Right lobe of liver (tissue), 6 donors: ENCODE data around the gene DZIP1. TPM values are rescaled to one million over a fixed set of nuclear protein-coding genes. Genes with fewer than 3 reads are reported as not detected.

Experiments used
- ATAC-seq, 4 donors: fragments of 200-7000 bp; cut with Tn5 transposase; one replicate each; pipeline ENCODE4 v1.9.1; 2020; ENCODE audit warnings: mild to moderate bottlenecking in 4 of 4, moderate library complexity in 4 of 4
- DNase-seq, 3 donors: peaks; one replicate each; pipeline ENCODE4 v3.0.0-alpha.2; 2020
- H3K27ac ChIP-seq, 3 donors: fragments of 200-600 bp; one replicate each; pipeline ENCODE4 v1.8.0; 2022
- H3K27me3 ChIP-seq, 2 donors: fragments of 200-600 bp; one replicate each; pipeline ENCODE4 v1.8.0; 2022
- H3K36me3 ChIP-seq, 4 donors: fragments of 200-600 bp; sonication (generic) in 1 of 4; one replicate each; pipeline versions ENCODE4 v1.5.1 to v1.8.0; 2017 to 2022; ENCODE audit warnings: control low read depth in 1 of 4
- H3K4me1 ChIP-seq, 4 donors: fragments of 200-600 bp; sonication (generic) in 1 of 4; one replicate each; pipeline versions ENCODE4 v1.5.1 to v1.8.0; 2017 to 2022; ENCODE audit warnings: control low read depth in 1 of 4
- H3K4me3 ChIP-seq, 3 donors: fragments of 200-600 bp; one replicate each; pipeline ENCODE4 v1.8.0; 2022
- H3K9me3 ChIP-seq, 4 donors: fragments of 200-600 bp; sonication (generic) in 1 of 4; one replicate each; pipeline versions ENCODE4 v1.5.1 to v1.8.0; 2017 to 2022; ENCODE audit warnings: control low read depth in 1 of 4
- CTCF ChIP-seq, 4 donors: fragments of 200-600 bp in 3 of 4; fragments of 450-650 bp in 1 of 4; IDR thresholded peaks; one replicate each; pipeline versions ENCODE4 v1.5.1 to v1.8.0; 2016 to 2022; ENCODE audit warnings: antibody characterized with exemption in 4 of 4, mild to moderate bottlenecking in 2 of 4
- POLR2A ChIP-seq: fragments of 450-650 bp; IDR thresholded peaks from one replicate; pipeline ENCODE4 v1.6.1; 2017; ENCODE audit warnings: antibody characterized with exemption, mild to moderate bottlenecking
- WGBS: methylation state at CpG from one replicate; pipeline ENCODE4 v1.1.6; 2018; ENCODE audit warnings: low coverage, low lambda C conversion rate; ENCODE audit not compliant: insufficient coverage; ENCODE audit errors: missing lambda C conversion rate; 5-methylcytosine and 5-hydroxymethylcytosine counted together
- intact Hi-C, 2 donors: fragments of 100-400 bp; cut with DNase I; formaldehyde crosslinking; loops; one replicate each; pipeline versions ENCODE4 v1.11.2 to v1.14.1; 2022
- total RNA-seq, 6 experiments: library from RNA; depleted of rRNA in 2 of 6; stranded (reverse); fragments of >200 nt in 2 of 6; fragmentation: NEBNext Ultra II Directional in 3 of 6; extraction: Animal tissue kit (Norgen Biotek cat#: 25700) in 3 of 6; gene quantifications; one replicate each; pipeline versions ENCODE4 v1.1.0 to v1.2.4, GENCODE V29; 2016 to 2023
- donor health status: DM: no; HTN: yes; CAD: no.
- donor health status: DM: no; HTN: no; CAD: no.
- donor health status: DM: no; HTN: no; CAD: no.
- donor health status: DM: no; HTN: yes; CAD: no.
- donor health status: DM: no; HTN: yes; CAD: no.

The DZIP1 gene
- total RNA-seq, 6 experiments from 2014 or later, result 0.59 to 1.5 (median 0.94) TPM

DNA sequence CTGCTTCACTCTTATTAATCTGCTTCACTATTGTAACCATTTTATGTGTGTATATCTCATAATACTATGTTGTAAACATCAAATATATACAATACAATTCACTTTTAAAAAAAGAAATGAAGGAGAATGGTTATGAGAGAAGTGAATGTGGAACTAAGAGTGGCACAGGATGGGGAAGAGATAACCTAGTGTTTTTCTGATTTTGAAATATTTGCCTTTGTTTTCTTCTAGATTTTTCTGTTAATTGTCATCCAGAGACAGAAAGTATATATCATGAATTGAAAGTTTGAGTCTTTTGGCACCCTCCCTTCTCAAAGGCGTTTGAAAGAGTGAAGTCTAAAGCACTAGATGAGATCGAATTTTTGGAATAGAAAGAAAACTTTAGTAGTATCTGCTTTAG is 35.2 kb upstream of the DZIP1 start:
- Histone ChIP-seq H3K36me3 (no peaks in the 10 kb centered on the region), H3K4me1 (peaks cover 0 to 42% (median 13%) of the 10 kb centered on the region in 4 donors), H3K27me3 (no peaks in the 10 kb centered on the region), H3K9me3 (no peaks in the 10 kb centered on the region), H3K4me3 (no peak overlapping the region), H3K27ac (no peak overlapping the region)
- intact Hi-C loops, result no loop called here
- no peak for ATAC-seq
- 24% methylated on average over 2 of the region's 2 CpGs for WGBS
- no peak for DNase-seq
- no peak for TF ChIP-seq CTCF (IDR thresholded peaks at IDR 0.05)
- no peak for TF ChIP-seq POLR2A

DNA sequence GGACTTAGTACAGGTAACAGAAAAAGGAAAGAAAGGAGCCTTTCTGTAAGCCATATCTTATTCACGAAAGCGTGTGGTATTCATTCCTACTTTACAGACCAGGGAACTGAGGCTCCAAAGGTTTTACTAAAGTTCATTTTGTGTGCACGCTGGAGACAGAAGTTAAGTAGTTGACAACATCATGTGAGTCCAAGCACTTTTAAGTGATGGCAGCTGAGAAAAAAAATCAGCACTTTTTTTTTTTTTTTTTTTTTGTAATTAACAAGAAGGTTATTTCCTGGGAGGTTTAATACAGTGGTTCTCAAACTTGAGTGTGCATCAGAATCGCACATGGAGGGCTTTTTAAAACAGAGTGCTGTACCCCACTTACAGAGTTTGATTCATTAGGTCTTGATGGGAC is 34.5 kb upstream of the DZIP1 start:
- peaks cover 0 to 47% (median 13%) of the 10 kb centered on the region in 4 donors for H3K4me1 ChIP-seq
- no peak overlapping the region for H3K4me3 ChIP-seq
- no peak overlapping the region for H3K27ac ChIP-seq
- H3K27me3 ChIP-seq, result no peaks in the 10 kb centered on the region
- no peaks in the 10 kb centered on the region for H3K36me3 ChIP-seq
- 51% methylated on average over 4 of the region's 4 CpGs for WGBS
- H3K9me3 ChIP-seq, result no peaks in the 10 kb centered on the region
- TF ChIP-seq POLR2A (no peak), CTCF (IDR thresholded peaks at IDR 0.05) (no peak)
- ATAC-seq (no peak), DNase-seq (no peak)
- intact Hi-C loops, result no loop called here

DNA sequence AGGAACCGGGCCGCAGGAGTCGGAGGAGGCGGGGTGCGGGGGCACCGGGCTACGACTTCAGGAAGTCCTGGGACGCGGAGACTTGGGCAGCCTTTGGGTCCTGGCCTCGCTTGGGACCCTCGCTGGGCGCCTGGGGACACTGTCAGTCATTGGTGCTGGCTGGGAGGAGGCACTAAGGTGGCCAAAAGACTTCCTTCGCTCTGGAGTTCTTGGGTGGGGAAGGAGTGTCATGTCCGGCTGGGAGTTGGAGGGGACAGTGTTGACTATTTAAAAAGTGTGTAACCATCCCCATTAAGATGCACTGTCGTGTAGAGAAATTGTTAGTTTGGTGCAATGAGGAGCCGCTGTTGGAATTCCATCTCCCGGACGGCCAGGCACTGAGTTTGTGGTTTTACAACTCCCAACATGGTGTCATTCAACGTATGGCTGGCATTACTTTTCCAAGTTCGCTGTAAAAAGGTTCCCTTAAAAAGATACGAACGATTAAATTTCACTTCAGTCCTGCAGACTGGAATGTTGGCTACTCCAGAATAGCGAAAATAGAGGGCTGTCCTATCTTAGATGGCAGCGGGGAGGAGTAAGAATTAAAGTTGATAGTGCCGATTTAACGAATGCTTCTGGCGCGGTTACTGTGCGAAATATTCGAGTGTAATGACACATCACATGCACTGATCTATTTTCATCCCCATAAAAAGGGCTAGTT is 33.2 kb upstream of the DZIP1 start:
- Histone ChIP-seq H3K4me3 (peak overlapping the region; percentile 84 to 85 (median 85)), H3K4me1 (peaks cover 0 to 47% (median 13%) of the 10 kb centered on the region in 4 donors), H3K27ac (peak overlapping the region; percentile 91 to 94 (median 92)), H3K9me3 (no peaks in the 10 kb centered on the region), H3K36me3 (no peaks in the 10 kb centered on the region), H3K27me3 (no peaks in the 10 kb centered on the region)
- ATAC-seq (peak in 1 of 4 donors; percentile 5), DNase-seq (peak in 1 of 3 donors; percentile 71)
- TF ChIP-seq POLR2A (no peak), CTCF (IDR thresholded peaks at IDR 0.05) (no peak)
- intact Hi-C loops, result no loop called here
- 0% methylated on average over 22 of the region's 30 CpGs for WGBS

- Histone ChIP-seq H3K36me3 (no peaks in the 10 kb centered on the region), H3K27me3 (no peaks in the 10 kb centered on the region), H3K4me1 (peaks cover 0 to 47% (median 10%) of the 10 kb centered on the region in 4 donors), H3K27ac (peak within 1 kb of the TSS; percentile 91 to 94 (median 92)), H3K9me3 (no peaks in the 10 kb centered on the region), H3K4me3 (peak within 1 kb of the TSS; percentile 84 to 85 (median 85))
- TF ChIP-seq POLR2A, result peak; percentile 100
- TF ChIP-seq CTCF (IDR thresholded peaks at IDR 0.05), result no peak
- DNase-seq, result peak; percentile 99 to 100 (median 99)
- ATAC-seq, result peak; percentile 93 to 98 (median 95)
- WGBS, result 3% methylated on average over 7 of the region's 90 CpGs
- intact Hi-C loops, result no loop called here
Measured at GRCh38 chr13:95676762-95677563, 32.5 kb upstream of the DZIP1 start, which contains the start of gene DNAJC3. TSS of gene DNAJC3 (plus strand) at chr13:95677139. CDS start at chr13:95677256, 117 bp downstream.
